ENCODE data around the gene CDC27.
"Not testable (repeated sequence)": the region's sequence is repeated elsewhere in the genome, so short reads cannot be mapped to it uniquely, and the experiment has no call there.

Gene CDC27

GRCh38 chr17:47078801-47079200 is 110.3 kb downstream of the CDC27 start:
- no peaks in the 10 kb centered on the region for H3K36me3 ChIP-seq (ENCODE audit: control insufficient read depth in 1 of 2, insufficient read depth in 2 of 2, low read length in 2 of 2)
- H3K4me3 ChIP-seq (ENCODE audit: low read depth in 1 of 2, low read length in 2 of 2), result no peak overlapping the region
- no peak overlapping the region for H3K9ac ChIP-seq (ENCODE audit: low read depth in 1 of 2, low read length in 2 of 2)
- H3K27ac ChIP-seq (ENCODE audit: low read depth, low read length), result no peak overlapping the region
- H3K4me1 ChIP-seq (ENCODE audit: control insufficient read depth in 1 of 2, insufficient read depth in 2 of 2, low read length in 2 of 2), result no peaks in the 10 kb centered on the region
- no peaks in the 10 kb centered on the region for H3K9me3 ChIP-seq (ENCODE audit: control insufficient read depth in 1 of 2, low read length in 2 of 2)
- no peaks in the 10 kb centered on the region for H3K27me3 ChIP-seq (ENCODE audit: control insufficient read depth in 1 of 2, insufficient read depth in 2 of 2, low read length in 2 of 2)

GRCh38 chr17:47077576-47077975 is 111.5 kb downstream of the CDC27 start:
- Histone ChIP-seq H3K27ac (ENCODE audit: low read depth, low read length) (no peak overlapping the region), H3K4me3 (ENCODE audit: low read depth in 1 of 2, low read length in 2 of 2) (no peak overlapping the region), H3K36me3 (ENCODE audit: control insufficient read depth in 1 of 2, insufficient read depth in 2 of 2, low read length in 2 of 2) (no peaks in the 10 kb centered on the region), H3K27me3 (ENCODE audit: control insufficient read depth in 1 of 2, insufficient read depth in 2 of 2, low read length in 2 of 2) (no peaks in the 10 kb centered on the region), H3K4me1 (ENCODE audit: control insufficient read depth in 1 of 2, insufficient read depth in 2 of 2, low read length in 2 of 2) (no peaks in the 10 kb centered on the region), H3K9me3 (ENCODE audit: control insufficient read depth in 1 of 2, low read length in 2 of 2) (no peaks in the 10 kb centered on the region), H3K9ac (ENCODE audit: low read depth in 1 of 2, low read length in 2 of 2) (no peak overlapping the region)

GRCh38 chr17:47076171-47076570 is 112.9 kb downstream of the CDC27 start:
- Histone ChIP-seq H3K9me3 (ENCODE audit: control insufficient read depth in 1 of 2, low read length in 2 of 2) (no peaks in the 10 kb centered on the region), H3K4me3 (ENCODE audit: low read depth in 1 of 2, low read length in 2 of 2) (no peak overlapping the region), H3K4me1 (ENCODE audit: control insufficient read depth in 1 of 2, insufficient read depth in 2 of 2, low read length in 2 of 2) (peaks cover 0 to 6% of the 10 kb centered on the region in 2 donors), H3K27me3 (ENCODE audit: control insufficient read depth in 1 of 2, insufficient read depth in 2 of 2, low read length in 2 of 2) (no peaks in the 10 kb centered on the region), H3K9ac (ENCODE audit: low read depth in 1 of 2, low read length in 2 of 2) (no peak overlapping the region), H3K27ac (ENCODE audit: low read depth, low read length) (no peak overlapping the region), H3K36me3 (ENCODE audit: control insufficient read depth in 1 of 2, insufficient read depth in 2 of 2, low read length in 2 of 2) (no peaks in the 10 kb centered on the region)

GRCh38 chr17:47074361-47074760 is 114.7 kb downstream of the CDC27 start:
- H3K4me3 ChIP-seq (ENCODE audit: low read depth in 1 of 2, low read length in 2 of 2); H3K9ac ChIP-seq (ENCODE audit: low read depth in 1 of 2, low read length in 2 of 2); H3K27me3 ChIP-seq (ENCODE audit: control insufficient read depth in 1 of 2, insufficient read depth in 2 of 2, low read length in 2 of 2); H3K9me3 ChIP-seq (ENCODE audit: control insufficient read depth in 1 of 2, low read length in 2 of 2); H3K36me3 ChIP-seq (ENCODE audit: control insufficient read depth in 1 of 2, insufficient read depth in 2 of 2, low read length in 2 of 2); H3K27ac ChIP-seq (ENCODE audit: low read depth, low read length): not testable (repeated sequence)
- H3K4me1 ChIP-seq (ENCODE audit: control insufficient read depth in 1 of 2, insufficient read depth in 2 of 2, low read length in 2 of 2), result peaks cover 0 to 12% of the 10 kb centered on the region in 2 donors

GRCh38 chr17:47073629-47074028 is 115.5 kb downstream of the CDC27 start:
- not testable (repeated sequence) for H3K9me3 ChIP-seq (ENCODE audit: control insufficient read depth in 1 of 2, low read length in 2 of 2); H3K27me3 ChIP-seq (ENCODE audit: control insufficient read depth in 1 of 2, insufficient read depth in 2 of 2, low read length in 2 of 2); H3K4me3 ChIP-seq (ENCODE audit: low read depth in 1 of 2, low read length in 2 of 2); H3K27ac ChIP-seq (ENCODE audit: low read depth, low read length); H3K36me3 ChIP-seq (ENCODE audit: control insufficient read depth in 1 of 2, insufficient read depth in 2 of 2, low read length in 2 of 2); H3K9ac ChIP-seq (ENCODE audit: low read depth in 1 of 2, low read length in 2 of 2)
- H3K4me1 ChIP-seq (ENCODE audit: control insufficient read depth in 1 of 2, insufficient read depth in 2 of 2, low read length in 2 of 2), result peaks cover 0 to 12% of the 10 kb centered on the region in 2 donors

GRCh38 chr17:47072886-47073285 is 116.2 kb downstream of the CDC27 start:
- no peak overlapping the region for H3K4me3 ChIP-seq (ENCODE audit: low read depth in 1 of 2, low read length in 2 of 2)
- no peak overlapping the region for H3K27ac ChIP-seq (ENCODE audit: low read depth, low read length)

GRCh38 chr17:47071171-47071570 is 117.9 kb downstream of the CDC27 start:
- H3K27ac ChIP-seq (ENCODE audit: low read depth, low read length), result not testable (repeated sequence)

More at GRCh38 chr17:47072886-47073285, 116.2 kb downstream of the CDC27 start:
- no peaks in the 10 kb centered on the region for H3K9me3 ChIP-seq (ENCODE audit: control insufficient read depth in 1 of 2, low read length in 2 of 2)
- no peak overlapping the region for H3K9ac ChIP-seq (ENCODE audit: low read depth in 1 of 2, low read length in 2 of 2)
- H3K4me1 ChIP-seq (ENCODE audit: control insufficient read depth in 1 of 2, insufficient read depth in 2 of 2, low read length in 2 of 2), result peaks cover 0 to 12% of the 10 kb centered on the region in 2 donors
- H3K27me3 ChIP-seq (ENCODE audit: control insufficient read depth in 1 of 2, insufficient read depth in 2 of 2, low read length in 2 of 2), result no peaks in the 10 kb centered on the region
- no peaks in the 10 kb centered on the region for H3K36me3 ChIP-seq (ENCODE audit: control insufficient read depth in 1 of 2, insufficient read depth in 2 of 2, low read length in 2 of 2)

GRCh38 chr17:47070266-47070665 is 118.8 kb downstream of the CDC27 start:
- H3K9ac ChIP-seq (ENCODE audit: low read depth in 1 of 2, low read length in 2 of 2); H3K27me3 ChIP-seq (ENCODE audit: control insufficient read depth in 1 of 2, insufficient read depth in 2 of 2, low read length in 2 of 2); H3K4me3 ChIP-seq (ENCODE audit: low read depth in 1 of 2, low read length in 2 of 2); H3K36me3 ChIP-seq (ENCODE audit: control insufficient read depth in 1 of 2, insufficient read depth in 2 of 2, low read length in 2 of 2); H3K27ac ChIP-seq (ENCODE audit: low read depth, low read length); H3K9me3 ChIP-seq (ENCODE audit: control insufficient read depth in 1 of 2, low read length in 2 of 2): not testable (repeated sequence)
- peaks cover 3 to 16% of the 10 kb centered on the region in 2 donors for H3K4me1 ChIP-seq (ENCODE audit: control insufficient read depth in 1 of 2, insufficient read depth in 2 of 2, low read length in 2 of 2)

More at GRCh38 chr17:47071171-47071570, 117.9 kb downstream of the CDC27 start:
- H3K9ac ChIP-seq (ENCODE audit: low read depth in 1 of 2, low read length in 2 of 2); H3K4me3 ChIP-seq (ENCODE audit: low read depth in 1 of 2, low read length in 2 of 2); H3K36me3 ChIP-seq (ENCODE audit: control insufficient read depth in 1 of 2, insufficient read depth in 2 of 2, low read length in 2 of 2); H3K9me3 ChIP-seq (ENCODE audit: control insufficient read depth in 1 of 2, low read length in 2 of 2); H3K27me3 ChIP-seq (ENCODE audit: control insufficient read depth in 1 of 2, insufficient read depth in 2 of 2, low read length in 2 of 2): not testable (repeated sequence)
- peaks cover 3 to 16% of the 10 kb centered on the region in 2 donors for H3K4me1 ChIP-seq (ENCODE audit: control insufficient read depth in 1 of 2, insufficient read depth in 2 of 2, low read length in 2 of 2)

Data from duodenal mucosa (tissue), 2 donors.